Measurements from ENCODE around the gene CATSPER3.

- TF ChIP-seq CTCF (IDR thresholded peaks at IDR 0.05) (no peak), POLR2A (IDR thresholded peaks at IDR 0.05) (no peak)
These were observed 74.0 kb downstream of the CATSPER3 start for GRCh38 chr5:135041726-135042125.
